HG03354 (cell line): ENCODE data around the gene ARF6.
"Not testable (repeated sequence)": the region's sequence is repeated elsewhere in the genome, so short reads cannot be mapped to it uniquely, and the experiment has no call there.

Experiments
- ATAC-seq: cut with Tn5 transposase; IDR thresholded peaks from one replicate; pipeline ENCODE4 v1.9.1; 2021; ENCODE audit warnings: mild to moderate bottlenecking; ENCODE audit not compliant: unreplicated experiment, poor library complexity, severe bottlenecking

ARF6 gene

GRCh38 chr14:49875640-49876198 lies 17.2 kb upstream of the ARF6 start:
- no peak for ATAC-seq

- no peak for ATAC-seq
Measured at GRCh38 chr14:49876563-49877127, 16.2 kb upstream of the ARF6 start.

GRCh38 chr14:49879646-49880204 lies 13.2 kb upstream of the ARF6 start:
- ATAC-seq, result peak; percentile 89

- no peak for ATAC-seq
Measured at GRCh38 chr14:49880267-49881064, 12.4 kb upstream of the ARF6 start.

- no peak for ATAC-seq
Measured at GRCh38 chr14:49881350-49882001, 11.4 kb upstream of the ARF6 start.

- ATAC-seq, result no peak
Measured at GRCh38 chr14:49882826-49883694, 9.8 kb upstream of the ARF6 start.

GRCh38 chr14:49886523-49886922 lies 6.4 kb upstream of the ARF6 start:
- ATAC-seq, result no peak

GRCh38 chr14:49888293-49888692 lies 4.6 kb upstream of the ARF6 start:
- ATAC-seq, result no peak

GRCh38 chr14:49892301-49892635 lies 614 bp upstream of the ARF6 start:
- peak; percentile 34 for ATAC-seq

- ATAC-seq, result peak; percentile 58
Measured at GRCh38 chr14:49893309-49894213, 679 bp downstream of the ARF6 start.

GRCh38 chr14:49894214-49895107 lies 1.6 kb downstream of the ARF6 start:
- ATAC-seq, result not testable (repeated sequence)

GRCh38 chr14:49895480-49895879 lies 2.6 kb downstream of the ARF6 start:
- no peak for ATAC-seq

GRCh38 chr14:49896272-49896671 lies 3.4 kb downstream of the ARF6 start:
- not testable (repeated sequence) for ATAC-seq

GRCh38 chr14:49896966-49897365 lies 4.1 kb downstream of the ARF6 start:
- no peak for ATAC-seq

GRCh38 chr14:49897414-49897813 lies 4.5 kb downstream of the ARF6 start:
- no peak for ATAC-seq

- no peak for ATAC-seq
Measured at GRCh38 chr14:49897965-49898364, 5.1 kb downstream of the ARF6 start.

- no peak for ATAC-seq
Measured at GRCh38 chr14:49898485-49898884, 5.6 kb downstream of the ARF6 start.

GRCh38 chr14:49900973-49901372 lies 8.1 kb downstream of the ARF6 start:
- ATAC-seq, result no peak
